Stomach (tissue), 4 donors: ENCODE results near the gene DPYSL5.

Experiments used
- CTCF ChIP-seq, 7 experiments: fragments of 450-650 bp in 4 of 7; fragments of 200-600 bp in 3 of 7; sonication (generic) in 3 of 7; IDR thresholded peaks; one replicate each; pipeline ENCODE4 v1.5.1; 2016 to 2019; ENCODE audit warnings: antibody characterized with exemption in 7 of 7, control low read depth in 2 of 7, mild to moderate bottlenecking in 1 of 7
- EP300 ChIP-seq: sonication (generic); formaldehyde crosslinking; IDR thresholded peaks from one replicate; pipeline ENCODE4 v1.6.1; 2017; ENCODE audit warnings: antibody characterized with exemption
- POLR2AphosphoS5 ChIP-seq, 3 donors: sonication (generic); formaldehyde crosslinking; IDR thresholded peaks; one replicate each; pipeline ENCODE4 v1.6.1; 2016; ENCODE audit warnings: antibody characterized with exemption in 3 of 3

DNA sequence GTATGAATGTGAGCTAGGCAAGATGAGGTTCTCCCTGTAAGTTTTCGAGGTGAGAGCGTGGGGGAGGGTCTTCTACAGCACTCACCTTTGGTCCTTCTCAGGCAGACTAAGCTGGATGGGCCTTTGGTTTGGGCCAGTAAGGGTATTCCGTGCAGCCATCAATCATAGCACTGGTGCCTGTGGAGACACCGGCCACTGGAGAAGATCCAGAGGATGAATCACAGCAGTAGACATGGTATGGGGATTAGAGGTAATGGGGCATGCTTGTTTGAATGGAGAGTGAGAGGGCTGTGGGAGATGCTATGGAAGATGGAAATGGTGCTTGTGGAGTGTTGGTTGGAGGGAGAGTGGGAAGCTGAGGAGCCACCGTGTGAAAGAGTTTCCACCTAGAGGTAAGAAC lies 138.6 kb downstream of the DPYSL5 start:
- no peak for TF ChIP-seq CTCF (IDR thresholded peaks at IDR 0.05)
- TF ChIP-seq POLR2AphosphoS5 (IDR thresholded peaks at IDR 0.05): no peak
- TF ChIP-seq EP300: no peak
